Right atrium auricular region (tissue), 2 donors: ENCODE data around the gene TERF2IP. TPM values are rescaled to one million over a fixed set of nuclear protein-coding genes. Genes with fewer than 3 reads are reported as not detected.

Source experiments
- DNase-seq: peaks from one replicate; pipeline ENCODE4 v3.0.0-alpha.2; 2019; ENCODE audit warnings: low spot score
- H3K27ac ChIP-seq, 2 donors: fragments of 200-600 bp; sonication (generic); 1 replicate in 1 of 2; 2 replicates in 1 of 2; pipeline ENCODE4 v1.5.1; 2016 to 2019
- H3K27me3 ChIP-seq, 2 donors: fragments of 200-600 bp; sonication (generic); one replicate each; pipeline versions ENCODE4 v1.5.1 to v1.6.0; 2017 to 2019
- H3K36me3 ChIP-seq: fragments of 200-600 bp; sonication (generic); one replicate; pipeline ENCODE4 v1.5.1; 2016
- H3K4me1 ChIP-seq, 2 donors: fragments of 200-600 bp; sonication (generic); one replicate each; pipeline versions ENCODE4 v1.5.1 to v1.6.0; 2017 to 2019
- H3K4me3 ChIP-seq, 2 donors: fragments of 200-600 bp; sonication (generic); 1 replicate in 1 of 2; 2 replicates in 1 of 2; pipeline ENCODE4 v1.5.1; 2017 to 2019; ENCODE audit warnings: mild to moderate bottlenecking in 1 of 2, moderate library complexity in 1 of 2
- H3K9me3 ChIP-seq, 2 donors: fragments of 200-600 bp; sonication (generic); one replicate each; pipeline ENCODE4 v1.5.1; 2019
- CTCF ChIP-seq, 2 donors: fragments of 200-600 bp; sonication (generic); IDR thresholded peaks; one replicate each; pipeline ENCODE4 v1.5.1; 2019; ENCODE audit warnings: antibody characterized with exemption in 2 of 2
- total RNA-seq, 2 donors: library from RNA; depleted of rRNA; stranded (reverse); fragments of >200 nt; gene quantifications; one replicate each; pipeline ENCODE4 v1.1.0, GENCODE V29; 2016

Gene TERF2IP
- total RNA-seq: 10 to 100 TPM; 77.8 to 81.8 TPM

GRCh38 chr16:75647492-75648264 lies at the start of gene TERF2IP, which contains the start of gene KARS1:
TERF2IP (plus strand) TSS chr16:75647773; CDS start chr16:75647883, 110 bp downstream.
KARS1 (minus strand) TSS chr16:75647665; CDS start chr16:75647639, 26 bp downstream.
- Histone ChIP-seq H3K27me3 (no peaks in the 10 kb centered on the region), H3K4me1 (peaks cover 0 to 56% of the 10 kb centered on the region in 2 donors), H3K9me3 (no peaks in the 10 kb centered on the region), H3K36me3 (peaks cover 5% of the 10 kb centered on the region), H3K27ac (peak within 1 kb of the TSS; percentile 96 to 99), H3K4me3 (peak within 1 kb of the TSS; percentile 90 to 92)
- peak; percentile 93 for DNase-seq
- no peak for TF ChIP-seq CTCF (IDR thresholded peaks at IDR 0.05)

GRCh38 chr16:75599452-75600277 lies 47.9 kb upstream of the TERF2IP start:
- H3K27ac ChIP-seq: no peak overlapping the region
- no peak for TF ChIP-seq CTCF (IDR thresholded peaks at IDR 0.05)
- H3K36me3 ChIP-seq: peaks cover 46% of the 10 kb centered on the region
- no peaks in the 10 kb centered on the region for H3K9me3 ChIP-seq
- H3K4me1 ChIP-seq: no peaks in the 10 kb centered on the region
- H3K27me3 ChIP-seq: no peaks in the 10 kb centered on the region
- no peak for DNase-seq
- H3K4me3 ChIP-seq: no peak overlapping the region

GRCh38 chr16:75603241-75603640 lies 44.3 kb upstream of the TERF2IP start:
- no peak for TF ChIP-seq CTCF (IDR thresholded peaks at IDR 0.05)
- H3K9me3 ChIP-seq: no peaks in the 10 kb centered on the region
- no peak overlapping the region for H3K4me3 ChIP-seq
- no peak overlapping the region for H3K27ac ChIP-seq
- no peak for DNase-seq
- H3K27me3 ChIP-seq: no peaks in the 10 kb centered on the region
- H3K36me3 ChIP-seq: peaks cover 75% of the 10 kb centered on the region
- no peaks in the 10 kb centered on the region for H3K4me1 ChIP-seq

GRCh38 chr16:75606507-75606906 lies 41.1 kb upstream of the TERF2IP start:
- TF ChIP-seq CTCF (IDR thresholded peaks at IDR 0.05): no peak
- DNase-seq: no peak
- no peak overlapping the region for H3K4me3 ChIP-seq
- H3K27ac ChIP-seq: no peak overlapping the region
- no peaks in the 10 kb centered on the region for H3K4me1 ChIP-seq
- H3K9me3 ChIP-seq: no peaks in the 10 kb centered on the region
- peaks cover 71% of the 10 kb centered on the region for H3K36me3 ChIP-seq
- H3K27me3 ChIP-seq: no peaks in the 10 kb centered on the region

GRCh38 chr16:75614066-75614897 lies 33.3 kb upstream of the TERF2IP start:
- no peak overlapping the region for H3K4me3 ChIP-seq
- peaks cover 60% of the 10 kb centered on the region for H3K36me3 ChIP-seq
- H3K27ac ChIP-seq: no peak overlapping the region
- no peak for TF ChIP-seq CTCF (IDR thresholded peaks at IDR 0.05)
- H3K9me3 ChIP-seq: no peaks in the 10 kb centered on the region
- no peaks in the 10 kb centered on the region for H3K27me3 ChIP-seq
- H3K4me1 ChIP-seq: no peaks in the 10 kb centered on the region
- no peak for DNase-seq
